T-cell (primary cell): ENCODE measurements around the gene CRKL. TPM values are rescaled to one million over a fixed set of nuclear protein-coding genes. Genes with fewer than 3 reads are reported as not detected.
"Not testable (repeated sequence)": the region's sequence is repeated elsewhere in the genome, so short reads cannot be mapped to it uniquely, and the experiment has no call there.

Source experiments
- ATAC-seq, 4 experiments: fragments of 200-7000 bp in 3 of 4; fragments of 150-1000 bp in 1 of 4; cut with Tn5 transposase; replicated peaks in 1 of 4; 1 replicate in 3 of 4; 2 replicates in 1 of 4; pipeline ENCODE4 v1.10.0; 2021; ENCODE audit warnings: moderate library complexity in 3 of 4, mild to moderate bottlenecking in 2 of 4, moderate number of reproducible peaks in 1 of 4
- CTCF ChIA-PET, 2 donors: fragments of 300-600 bp; sonication (Branson Sonifier 250); formaldehyde crosslinking; loops; one replicate each; lab custom pipeline; 2022; ENCODE audit warnings: antibody characterized with exemption in 2 of 2; lab: Charles Lee
- POLR2A ChIA-PET, 2 donors: fragments of 300-600 bp; sonication (Branson Sonifier 250); formaldehyde crosslinking; loops; one replicate each; lab custom pipeline; 2022; ENCODE audit warnings: antibody characterized with exemption in 2 of 2; lab: Charles Lee
- DNase-seq, 35 experiments: peaks; one replicate each; pipeline versions ENCODE4 v3.0.0 to v3.0.0-alpha.2; 2013 to 2023
- H3K27ac ChIP-seq: one replicate; pipeline ENCODE4 v1.5.1; 2013; ENCODE audit warnings: low read length
- H3K27me3 ChIP-seq, 2 experiments: replicated peaks in 1 of 2; 1 replicate in 1 of 2; 2 replicates in 1 of 2; pipeline versions ENCODE4 v1.6.1 to v1.7.0; 2013; ENCODE audit warnings: low read length in 1 of 2, mixed read lengths in 1 of 2; ENCODE audit not compliant: control insufficient read depth in 2 of 2, insufficient read depth in 2 of 2; ENCODE audit errors: extremely low read depth in 1 of 2
- H3K36me3 ChIP-seq, 2 donors: 1 replicate in 1 of 2; 2 replicates in 1 of 2; pipeline versions ENCODE4 v1.6.1 to v1.7.0; 2013; ENCODE audit warnings: low read length in 1 of 2; ENCODE audit not compliant: control insufficient read depth in 2 of 2, insufficient read depth in 1 of 2; ENCODE audit errors: extremely low read depth in 1 of 2
- H3K4me1 ChIP-seq, 2 experiments: 1 replicate in 1 of 2; 2 replicates in 1 of 2; pipeline versions ENCODE4 v1.6.1 to v1.7.0; 2013; ENCODE audit warnings: low read length in 2 of 2, mixed read lengths in 1 of 2; ENCODE audit not compliant: insufficient read depth in 2 of 2, control insufficient read depth in 1 of 2; ENCODE audit errors: extremely low read depth in 1 of 2
- H3K4me3 ChIP-seq, 2 donors: 1 replicate in 1 of 2; 2 replicates in 1 of 2; pipeline versions ENCODE4 v1.5.1 to v1.7.0; 2013; ENCODE audit warnings: mild to moderate bottlenecking in 2 of 2, low read length in 1 of 2, moderate library complexity in 1 of 2; ENCODE audit not compliant: control insufficient read depth in 1 of 2; ENCODE audit errors: extremely low read depth in 1 of 2
- H3K9me3 ChIP-seq: 2 replicates; pipeline ENCODE4 v1.7.0; 2013
- H3K27ac Mint-ChIP-seq, 2 donors: one replicate each; pipeline ENCODE4 v1.8.0; 2020 to 2021; ENCODE audit warnings: mild to moderate bottlenecking in 2 of 2, mixed read lengths in 2 of 2
- H3K27me3 Mint-ChIP-seq, 2 donors: one replicate each; pipeline ENCODE4 v1.8.0; 2021 to 2022; ENCODE audit warnings: mixed read lengths in 2 of 2
- H3K36me3 Mint-ChIP-seq: one replicate; pipeline ENCODE4 v1.8.0; 2021; ENCODE audit warnings: mixed read lengths
- H3K4me1 Mint-ChIP-seq, 3 donors: one replicate each; pipeline ENCODE4 v1.8.0; 2020 to 2022; ENCODE audit warnings: mixed read lengths in 3 of 3, mild to moderate bottlenecking in 1 of 3
- H3K4me3 Mint-ChIP-seq, 3 donors: one replicate each; pipeline ENCODE4 v1.8.0; 2020 to 2022; ENCODE audit warnings: mild to moderate bottlenecking in 3 of 3, mixed read lengths in 3 of 3, moderate library complexity in 3 of 3
- H3K9me3 Mint-ChIP-seq, 3 donors: one replicate each; pipeline ENCODE4 v1.8.0; 2020 to 2022; ENCODE audit warnings: mixed read lengths in 3 of 3
- WGBS: methylation state at CpG from one replicate; pipeline ENCODE4 v1.1.5; 2013; ENCODE audit warnings: missing lambda C conversion rate; ENCODE audit not compliant: insufficient coverage; 5-methylcytosine and 5-hydroxymethylcytosine counted together
- total RNA-seq, 35 experiments: library from RNA in 6 of 35; stranded (reverse) in 6 of 35; fragments of 120-200 nt in 1 of 35; gene quantifications; one replicate each; pipeline versions ENCODE4 v1.2.1 to v1.2.4 and lab custom pipeline; 2013 to 2026

CRKL gene
- total RNA-seq, 5 donors from 2014 or later (not counting 1 experiment from before 2014, with no cell fraction given), result 41.7 to 87.7 (median 85.4) TPM

DNA sequence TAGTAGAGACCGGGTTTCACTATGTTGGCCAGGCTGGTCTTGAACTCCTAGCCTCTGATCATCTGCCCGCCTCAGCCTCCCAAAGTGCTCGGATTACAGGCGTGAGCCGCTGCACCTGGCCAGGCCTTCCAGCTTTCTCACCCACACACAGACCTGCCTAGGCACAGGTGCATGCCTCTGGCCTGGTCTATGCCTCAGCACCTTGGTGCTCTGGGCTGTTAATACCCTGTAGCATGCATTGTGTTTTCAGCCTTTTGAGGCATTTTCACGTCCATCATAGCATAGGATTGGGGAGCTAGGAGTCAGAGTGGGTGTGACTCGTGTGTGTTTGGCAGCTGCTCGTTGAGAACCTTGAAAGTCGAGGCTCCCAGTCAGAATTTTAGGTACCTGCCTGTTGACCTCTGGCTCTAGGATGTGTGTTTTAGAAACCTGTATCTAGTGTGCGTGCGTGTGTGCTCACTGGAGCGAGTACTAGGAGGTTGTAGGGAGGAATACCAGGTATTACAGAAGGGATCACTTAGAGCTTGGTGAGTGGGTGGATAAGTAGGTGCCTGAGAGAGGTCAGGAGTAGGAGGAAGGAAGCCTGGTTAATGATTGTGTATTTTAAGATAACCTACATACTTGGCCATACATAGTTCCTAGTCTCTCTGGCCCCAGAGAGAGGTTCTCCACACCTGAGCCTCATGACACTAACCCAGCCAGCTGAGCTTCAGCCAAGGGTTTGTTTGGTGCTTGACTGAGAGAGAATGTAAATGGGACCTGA, 20.0 kb downstream of the CRKL start:
- H3K36me3 ChIP-seq, result peaks cover 3 to 36% of the 10 kb centered on the region in 2 donors

DNA sequence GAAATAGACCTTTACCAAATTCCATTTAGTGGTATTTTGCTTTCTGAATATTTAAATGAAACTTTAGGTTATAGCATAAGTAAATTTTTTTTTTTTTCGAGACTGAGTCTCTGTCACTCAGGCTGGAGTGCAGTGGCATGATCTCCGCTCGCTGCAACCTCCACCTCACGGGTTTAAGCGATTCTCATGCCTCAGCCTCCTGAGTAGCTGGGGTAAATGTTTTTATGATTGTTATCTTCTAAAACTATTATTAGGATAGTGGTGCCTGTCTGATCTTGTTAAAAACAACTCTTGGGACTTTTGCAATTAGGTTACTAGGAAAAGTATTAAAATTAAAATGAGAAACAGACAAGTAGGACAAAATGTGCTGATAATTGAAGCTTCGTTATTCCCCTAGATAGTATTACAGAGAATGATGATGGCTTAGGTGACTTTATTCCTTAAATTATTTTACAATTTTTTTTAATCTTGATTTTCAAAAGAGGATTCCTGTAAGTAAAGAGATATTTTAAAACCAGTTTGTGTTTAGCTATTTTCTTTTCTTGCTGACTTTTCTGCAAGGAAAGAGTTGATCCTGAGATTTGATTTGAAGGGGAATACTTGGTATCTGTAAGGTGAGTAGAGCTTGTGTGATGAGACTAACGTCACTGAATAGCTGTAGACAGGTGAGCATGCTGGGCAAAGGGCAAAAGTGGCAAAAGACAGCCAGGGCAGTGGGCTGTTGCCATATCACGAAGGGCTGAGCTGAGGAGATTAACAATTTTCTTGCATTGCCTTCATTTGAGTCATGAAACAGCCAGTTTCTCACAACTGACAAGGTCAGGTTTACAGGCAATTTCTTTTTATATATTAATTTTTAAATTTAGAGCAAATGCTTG, 20.8 kb downstream of the CRKL start:
- Histone ChIP-seq H3K27me3 (no peaks in the 10 kb centered on the region), H3K9me3 (no peaks in the 10 kb centered on the region), H3K27ac (no peak overlapping the region), H3K4me3 (no peak overlapping the region), H3K4me1 (peaks cover 5 to 54% of the 10 kb centered on the region in 2 experiments), H3K36me3 (peaks cover 3 to 36% of the 10 kb centered on the region in 2 donors)
- ChIA-PET CTCF (interaction anchor here in 1 of 2 donors (1.0 to 1.2 kb wide), 2 partner anchors 34 to 36 kb away, joined by 3 to 4 read pairs; no protein-coding TSS in a partner anchor), POLR2A (interaction anchor here in 1 of 2 donors (0.5 to 0.7 kb wide), 2 partner anchors 9 to 86 kb away, joined by 5 to 6 read pairs; no protein-coding TSS in a partner anchor)
- 90% methylated on average over 1 of the region's 8 CpGs for WGBS
- DNase-seq (no peak), ATAC-seq (no peak)
- H3K36me3 Mint-ChIP-seq, result peaks cover 37% of the 10 kb centered on the region
- H3K27ac Mint-ChIP-seq, result no peak overlapping the region
- H3K4me1 Mint-ChIP-seq, result peaks cover 84 to 89% (median 85%) of the 10 kb centered on the region in 3 donors
- no peaks in the 10 kb centered on the region for H3K27me3 Mint-ChIP-seq
- peak overlapping the region in 1 of 3 donors; percentile 56 for H3K4me3 Mint-ChIP-seq
- H3K9me3 Mint-ChIP-seq, result no peaks in the 10 kb centered on the region

More for the DNA sequence above, 20.0 kb downstream of the CRKL start:
- H3K4me1 ChIP-seq, result peaks cover 5 to 51% of the 10 kb centered on the region in 2 experiments
- peaks cover 84 to 87% (median 85%) of the 10 kb centered on the region in 3 donors for H3K4me1 Mint-ChIP-seq
- H3K27me3 Mint-ChIP-seq, result no peaks in the 10 kb centered on the region
- H3K4me3 Mint-ChIP-seq, result peak overlapping the region; percentile 49 to 56 (median 52)
- WGBS, result 78% methylated on average over 12 of the region's 12 CpGs
- H3K27ac ChIP-seq, result no peak overlapping the region
- ChIA-PET POLR2A (interaction anchor here in 1 of 2 donors (0.7 kb wide), 1 partner anchor 87 kb away, joined by 5 read pairs; no protein-coding TSS in a partner anchor), CTCF (interaction anchor here in 1 of 2 donors (0.6 to 1.2 kb wide), 3 partner anchors 33 to 77 kb away, joined by 3 to 4 read pairs (median 3); no protein-coding TSS in a partner anchor)
- DNase-seq, result no peak
- H3K4me3 ChIP-seq, result no peak overlapping the region
- H3K9me3 ChIP-seq, result no peaks in the 10 kb centered on the region
- no peaks in the 10 kb centered on the region for H3K9me3 Mint-ChIP-seq
- H3K27ac Mint-ChIP-seq, result peak overlapping the region; percentile 27 to 48
- H3K27me3 ChIP-seq, result no peaks in the 10 kb centered on the region
- no peak for ATAC-seq
- H3K36me3 Mint-ChIP-seq, result peaks cover 37% of the 10 kb centered on the region

DNA sequence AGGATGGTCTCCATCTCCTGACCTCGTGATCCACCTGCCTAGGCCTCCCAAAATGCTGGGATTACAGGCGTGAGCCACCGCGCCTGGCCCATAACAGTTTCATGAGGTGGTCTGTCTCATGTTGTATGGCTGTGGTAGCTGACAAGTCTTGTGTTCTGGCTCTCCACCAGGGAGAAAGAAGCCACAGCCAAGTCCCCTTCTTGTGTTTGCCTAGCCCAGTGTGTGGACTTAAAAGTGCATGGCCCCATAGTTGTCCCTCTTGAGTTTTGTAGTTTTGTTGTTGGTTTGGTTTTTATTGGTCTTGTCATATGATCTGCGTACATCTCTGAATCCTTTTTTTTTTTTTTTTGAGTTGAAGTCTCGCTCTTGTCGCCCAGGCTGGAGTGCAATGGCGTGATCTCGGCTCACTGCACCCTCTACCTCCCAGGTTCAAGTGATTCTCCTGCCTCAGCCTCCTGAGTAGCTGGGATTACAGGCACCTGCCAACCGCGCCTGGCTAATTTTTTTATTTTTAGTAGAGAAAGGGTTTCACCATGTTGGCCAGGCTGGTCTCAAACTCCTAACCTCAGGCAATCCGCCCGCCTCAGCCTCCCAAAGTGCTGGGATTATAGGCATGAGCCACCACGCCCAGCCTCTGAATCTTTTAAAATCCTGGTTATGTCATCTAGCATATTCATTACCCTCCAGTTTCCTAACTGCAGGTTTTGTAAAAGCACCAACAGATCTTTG, 22.4 kb downstream of the CRKL start:
- H3K4me1 Mint-ChIP-seq, result peaks cover 82 to 91% (median 89%) of the 10 kb centered on the region in 3 donors
- Histone ChIP-seq H3K36me3 (peaks cover 3 to 25% of the 10 kb centered on the region in 2 donors), H3K4me1 (peaks cover 5 to 58% of the 10 kb centered on the region in 2 experiments)

DNA sequence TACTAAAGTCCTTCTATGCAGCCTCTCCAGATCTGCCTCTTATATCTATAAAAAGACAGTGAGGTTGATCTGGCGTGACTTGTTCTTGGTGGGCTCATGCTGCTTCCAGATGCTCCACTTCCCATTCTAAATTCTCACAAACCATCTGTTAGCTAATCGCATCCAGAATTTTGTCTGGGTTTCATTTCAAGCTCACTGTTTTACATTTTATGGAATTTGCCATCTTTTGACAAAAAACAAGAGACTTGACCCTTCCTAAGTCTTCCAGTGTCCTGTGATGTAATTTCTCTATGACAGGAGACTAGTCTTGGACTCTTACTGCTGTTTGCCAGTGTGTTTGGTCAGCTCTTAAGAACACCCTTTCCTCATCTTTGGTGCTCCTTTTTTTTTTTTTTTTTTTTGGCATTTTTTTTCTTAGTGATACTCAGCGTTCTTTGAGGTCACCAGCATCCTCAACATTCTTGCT, 23.0 kb downstream of the CRKL start:
- POLR2A ChIA-PET, result interaction anchor here in 1 of 2 donors (0.6 kb wide), 1 partner anchor 18 kb away, joined by 6 read pairs; no protein-coding TSS in a partner anchor
- ATAC-seq, result no peak
- Mint-ChIP-seq H3K27ac (no peak overlapping the region), H3K9me3 (no peaks in the 10 kb centered on the region), H3K4me3 (peak overlapping the region in 1 of 3 donors; percentile 56), H3K27me3 (no peaks in the 10 kb centered on the region), H3K36me3 (peaks cover 33% of the 10 kb centered on the region), H3K4me1 (peaks cover 83 to 94% (median 89%) of the 10 kb centered on the region in 3 donors)
- Histone ChIP-seq H3K9me3 (no peaks in the 10 kb centered on the region), H3K27me3 (no peaks in the 10 kb centered on the region), H3K4me1 (peaks cover 5 to 60% of the 10 kb centered on the region in 2 experiments), H3K4me3 (no peak overlapping the region), H3K36me3 (peaks cover 0 to 22% of the 10 kb centered on the region in 2 donors), H3K27ac (no peak overlapping the region)
- WGBS, result 88% methylated on average over 1 of the region's 3 CpGs
- DNase-seq, result no peak
- CTCF ChIA-PET, result interaction anchor here (0.5 to 0.7 kb wide), 2 partner anchors 21 to 69 kb away, joined by 3 to 4 read pairs; no protein-coding TSS in a partner anchor

More for the DNA sequence above, 22.4 kb downstream of the CRKL start:
- H3K27ac Mint-ChIP-seq, DNase-seq, H3K27me3 Mint-ChIP-seq, ATAC-seq, H3K27me3 ChIP-seq, H3K9me3 Mint-ChIP-seq, H3K9me3 ChIP-seq, H3K4me3 ChIP-seq, H3K27ac ChIP-seq: not testable (repeated sequence)
- ChIA-PET CTCF (interaction anchor here (0.5 to 0.7 kb wide), 2 partner anchors 22 to 70 kb away, joined by 3 to 4 read pairs; no protein-coding TSS in a partner anchor), POLR2A (interaction anchor here in 1 of 2 donors (0.6 kb wide), 1 partner anchor 19 kb away, joined by 6 read pairs; no protein-coding TSS in a partner anchor)
- Mint-ChIP-seq H3K4me3 (peak overlapping the region in 1 of 3 donors; percentile 56), H3K36me3 (peaks cover 33% of the 10 kb centered on the region)
- WGBS, result 100% methylated on average over 2 of the region's 14 CpGs

DNA sequence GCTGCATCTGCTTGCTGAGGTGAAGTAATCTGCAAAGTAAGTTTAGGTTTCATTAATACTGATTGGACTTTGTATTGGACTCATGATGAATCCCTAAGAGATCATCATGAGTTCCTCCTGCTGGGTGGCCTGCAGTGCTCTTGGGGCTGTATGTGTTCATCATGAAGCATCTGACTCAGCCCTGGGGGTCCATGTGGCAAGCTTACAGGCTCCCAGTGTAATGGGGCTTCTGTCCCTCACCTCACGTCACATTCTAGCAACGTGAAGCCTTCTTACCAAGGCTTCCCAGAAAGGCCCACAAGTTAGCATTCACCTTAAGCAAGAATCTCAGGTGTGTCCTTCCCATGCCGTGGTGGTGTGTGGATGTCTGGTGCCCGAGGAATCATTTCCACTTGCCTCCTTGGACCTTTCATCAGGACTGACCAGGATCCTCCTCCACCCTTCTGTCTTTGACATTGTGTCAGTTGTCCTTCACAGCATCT, 23.7 kb downstream of the CRKL start:
- Mint-ChIP-seq H3K4me1 (peaks cover 85 to 94% (median 91%) of the 10 kb centered on the region in 3 donors), H3K27me3 (no peaks in the 10 kb centered on the region), H3K4me3 (peak overlapping the region in 2 of 3 donors; percentile 24 to 56), H3K36me3 (peaks cover 31% of the 10 kb centered on the region), H3K9me3 (no peaks in the 10 kb centered on the region), H3K27ac (no peak overlapping the region)
- Histone ChIP-seq H3K36me3 (peaks cover 0 to 15% of the 10 kb centered on the region in 2 donors), H3K27ac (no peak overlapping the region), H3K9me3 (no peaks in the 10 kb centered on the region), H3K4me1 (peaks cover 5 to 58% of the 10 kb centered on the region in 2 experiments), H3K27me3 (no peaks in the 10 kb centered on the region), H3K4me3 (no peak overlapping the region)
- CTCF ChIA-PET, result no interaction called here
- DNase-seq, result no peak
- no peak for ATAC-seq
- no CpG with 5 or more reads among the region's 4 CpGs for WGBS
- POLR2A ChIA-PET, result no interaction called here
